ACHN (cell line): ENCODE results near the gene PDE11A.

Source experiments
- DNase-seq: peaks from one replicate; pipeline ENCODE4 v3.0.0-alpha.2; 2015
- in situ Hi-C: cut with HindIII; loops from 2 replicates; pipeline ENCODE4 v1.10.0; 2017; ENCODE audit warnings: low sequenced_read_pairs, low pct_ligation_motif_present, low pct_unique_long_range_greater_than_20kb

Gene PDE11A

GRCh38 chr2:178072383-178073301, at the start of gene PDE11A:
Gene PDE11A, minus strand, starts transcription at chr2:178072777. Its CDS starts 340 bp downstream, at chr2:178072437.
- DNase-seq = peak; percentile 94
- in situ Hi-C loops = no loop called here

GRCh38 chr2:178119179-178119922, 46.8 kb upstream of the PDE11A start:
- DNase-seq = no peak
- in situ Hi-C loops = no loop called here

GRCh38 chr2:178117725-178118124, 45.1 kb upstream of the PDE11A start:
- in situ Hi-C loops = no loop called here
- no peak for DNase-seq

GRCh38 chr2:178115271-178115670, 42.7 kb upstream of the PDE11A start:
- in situ Hi-C loops = no loop called here

GRCh38 chr2:178114462-178114861, 41.9 kb upstream of the PDE11A start:
- in situ Hi-C loops = no loop called here

More at GRCh38 chr2:178115271-178115670, 42.7 kb upstream of the PDE11A start:
- no peak for DNase-seq

GRCh38 chr2:178112202-178113152, 39.9 kb upstream of the PDE11A start, which contains the start of gene RBM45:
Gene RBM45, plus strand, starts transcription at chr2:178112437. Its CDS starts 110 bp downstream, at chr2:178112547.
- in situ Hi-C loops = no loop called here
- DNase-seq = peak; percentile 94

More at GRCh38 chr2:178114462-178114861, 41.9 kb upstream of the PDE11A start:
- DNase-seq = no peak

GRCh38 chr2:178111743-178112142, 39.2 kb upstream of the PDE11A start:
- in situ Hi-C loops = no loop called here
- no peak for DNase-seq

- in situ Hi-C loops = no loop called here
- no peak for DNase-seq
These were observed 38.1 kb upstream of the PDE11A start for GRCh38 chr2:178110681-178111080.

GRCh38 chr2:178109813-178110212, 37.2 kb upstream of the PDE11A start:
- in situ Hi-C loops = no loop called here
- peak; percentile 65 for DNase-seq

GRCh38 chr2:178108176-178108575, 35.6 kb upstream of the PDE11A start:
- DNase-seq = no peak
- in situ Hi-C loops = no loop called here

GRCh38 chr2:178106053-178106452, 33.5 kb upstream of the PDE11A start:
- DNase-seq = no peak
- in situ Hi-C loops = no loop called here

- in situ Hi-C loops = no loop called here
- DNase-seq = no peak
These were observed 33.0 kb upstream of the PDE11A start for GRCh38 chr2:178105566-178105965.

GRCh38 chr2:178101321-178102079, 28.9 kb upstream of the PDE11A start:
- DNase-seq = peak; percentile 8
- in situ Hi-C loops = no loop called here

- in situ Hi-C loops = no loop called here
- no peak for DNase-seq
These were observed 20.9 kb upstream of the PDE11A start for GRCh38 chr2:178093471-178093870.

GRCh38 chr2:178088774-178089270, 16.2 kb upstream of the PDE11A start:
- DNase-seq = no peak
- in situ Hi-C loops = no loop called here

GRCh38 chr2:178084273-178084672, 11.7 kb upstream of the PDE11A start:
- in situ Hi-C loops = no loop called here
- DNase-seq = no peak

- no peak for DNase-seq
- in situ Hi-C loops = no loop called here
These were observed 9.9 kb upstream of the PDE11A start for GRCh38 chr2:178082408-178083045.
